GM19397 (cell line): Measurements from ENCODE around the gene BASP1.
"Not testable (repeated sequence)": the region's sequence is repeated elsewhere in the genome, so short reads cannot be mapped to it uniquely, and the experiment has no call there.

Source experiments
- ATAC-seq: cut with Tn5 transposase; IDR thresholded peaks from one replicate; pipeline ENCODE4 v1.9.1; 2021; ENCODE audit warnings: mild to moderate bottlenecking, moderate library complexity; ENCODE audit not compliant: unreplicated experiment

Gene BASP1

GRCh38 chr5:17222664-17223063, 5.2 kb downstream of the BASP1 start:
- ATAC-seq: no peak

- no peak for ATAC-seq
These were observed 6.1 kb downstream of the BASP1 start for GRCh38 chr5:17223367-17224185.

- peak; percentile 63 for ATAC-seq
These were observed 7.6 kb downstream of the BASP1 start for GRCh38 chr5:17224858-17225511.

- ATAC-seq: no peak
These were observed 8.1 kb downstream of the BASP1 start for GRCh38 chr5:17225520-17225919.

- ATAC-seq: no peak
These were observed 10.4 kb downstream of the BASP1 start for GRCh38 chr5:17227868-17228267.

GRCh38 chr5:17228821-17229291, 11.4 kb downstream of the BASP1 start:
- ATAC-seq: peak; percentile 49

GRCh38 chr5:17229313-17229712, 11.9 kb downstream of the BASP1 start:
- peak; percentile 46 for ATAC-seq

- ATAC-seq: no peak
These were observed 12.8 kb downstream of the BASP1 start for GRCh38 chr5:17230191-17230590.

- no peak for ATAC-seq
These were observed 13.5 kb downstream of the BASP1 start for GRCh38 chr5:17230808-17231525.

- no peak for ATAC-seq
These were observed 15.0 kb downstream of the BASP1 start for GRCh38 chr5:17232405-17232804.

- no peak for ATAC-seq
These were observed 16.1 kb downstream of the BASP1 start for GRCh38 chr5:17233488-17233887.

- ATAC-seq: no peak
These were observed 16.9 kb downstream of the BASP1 start for GRCh38 chr5:17234374-17234773.

- no peak for ATAC-seq
These were observed 18.4 kb downstream of the BASP1 start for GRCh38 chr5:17235731-17236330.

GRCh38 chr5:17238521-17239041, 21.1 kb downstream of the BASP1 start:
- no peak for ATAC-seq

- no peak for ATAC-seq
These were observed 22.5 kb downstream of the BASP1 start for GRCh38 chr5:17239953-17240352.

- ATAC-seq: no peak
These were observed 23.1 kb downstream of the BASP1 start for GRCh38 chr5:17240487-17240886.

GRCh38 chr5:17241635-17242034, 24.2 kb downstream of the BASP1 start:
- no peak for ATAC-seq

GRCh38 chr5:17243287-17244063, 26.0 kb downstream of the BASP1 start:
- no peak for ATAC-seq

- ATAC-seq: no peak
These were observed 31.7 kb downstream of the BASP1 start for GRCh38 chr5:17249029-17249634.

- not testable (repeated sequence) for ATAC-seq
These were observed 32.4 kb downstream of the BASP1 start for GRCh38 chr5:17249841-17250240.
